AG08396 (cell line): ENCODE data around the gene SNTN.

ENCODE experiments used
- DNase-seq: peaks from one replicate; pipeline ENCODE4 v3.0.0; 2012; ENCODE audit warnings: low spot score, mixed read lengths

The SNTN gene

DNA sequence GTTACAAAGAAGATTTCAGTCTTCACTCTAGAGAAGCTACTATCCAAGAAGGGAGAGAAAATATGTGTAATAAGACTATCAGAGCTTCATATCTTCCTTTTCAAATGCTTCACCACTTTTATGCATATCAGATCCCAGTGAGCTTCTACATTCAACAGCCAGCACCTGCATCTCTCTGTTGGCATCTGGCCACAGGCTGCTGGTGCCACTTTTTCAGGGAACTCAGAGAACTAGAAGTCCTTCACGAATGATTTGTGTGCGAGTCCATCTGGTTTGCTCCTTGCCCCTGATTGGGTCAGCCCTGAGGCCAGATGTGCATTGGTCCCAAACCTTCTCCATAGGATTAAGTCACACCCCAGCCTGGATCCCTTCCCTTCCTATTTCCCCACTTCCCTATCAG lies 22.1 kb downstream of the SNTN start:
- DNase-seq = no peak

DNA sequence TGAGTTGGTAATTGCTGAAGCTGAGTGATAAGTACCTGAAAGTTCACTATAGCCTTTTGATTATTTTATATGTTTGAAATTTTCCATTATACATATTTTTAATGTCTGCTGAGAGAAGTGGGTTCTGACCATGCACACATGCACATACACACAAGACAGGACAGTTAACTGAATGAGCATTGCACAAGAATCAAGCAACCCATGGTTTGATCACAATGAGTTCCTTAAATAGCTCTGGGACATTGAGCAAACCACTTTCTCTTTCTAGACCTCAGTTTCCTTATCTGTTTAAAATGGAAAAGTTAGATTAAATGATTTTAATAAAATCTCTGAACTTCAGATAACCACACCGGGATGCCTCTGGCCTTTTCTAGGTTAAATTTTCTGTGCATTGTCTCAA lies 26.7 kb downstream of the SNTN start:
- no peak for DNase-seq

DNA sequence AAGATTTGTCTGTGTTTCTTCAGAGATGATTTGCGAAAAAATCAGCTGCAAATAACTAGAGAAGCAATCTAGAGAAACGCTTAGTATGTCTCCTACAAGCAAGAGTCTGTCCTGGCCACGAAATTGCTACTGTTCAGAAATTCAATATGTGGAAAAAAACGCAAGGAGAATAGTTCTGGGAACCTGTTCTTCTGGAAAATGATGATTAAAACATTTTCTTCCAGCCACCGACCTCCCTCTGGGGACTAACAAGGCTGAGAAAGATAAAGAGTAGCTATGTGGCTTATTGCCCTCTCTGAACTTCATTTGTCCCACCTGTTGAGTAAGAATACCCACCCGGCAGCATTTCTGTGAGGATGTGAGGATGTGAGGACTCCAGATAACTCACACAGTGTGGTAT lies 31.6 kb downstream of the SNTN start:
- DNase-seq = no peak

DNA sequence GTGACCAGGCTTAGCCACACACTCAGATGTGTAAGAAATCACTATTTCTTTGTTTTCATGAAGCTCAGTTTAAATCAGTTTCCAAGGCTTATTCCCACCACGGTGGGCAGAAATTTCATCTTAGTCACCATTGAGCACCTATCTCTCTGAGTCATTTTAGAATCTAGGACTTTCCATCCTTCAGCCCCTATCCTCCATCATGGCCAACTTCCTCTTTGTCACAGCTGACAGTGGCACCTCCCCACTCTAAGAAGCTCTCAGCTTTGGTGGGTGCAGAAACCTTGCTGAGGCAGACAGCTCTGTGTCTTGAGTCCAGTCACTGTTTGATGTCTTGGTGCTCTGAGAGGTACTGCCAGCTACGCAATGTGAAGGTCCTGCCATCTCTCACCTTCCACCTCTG lies 32.9 kb downstream of the SNTN start:
- DNase-seq = no peak

DNA sequence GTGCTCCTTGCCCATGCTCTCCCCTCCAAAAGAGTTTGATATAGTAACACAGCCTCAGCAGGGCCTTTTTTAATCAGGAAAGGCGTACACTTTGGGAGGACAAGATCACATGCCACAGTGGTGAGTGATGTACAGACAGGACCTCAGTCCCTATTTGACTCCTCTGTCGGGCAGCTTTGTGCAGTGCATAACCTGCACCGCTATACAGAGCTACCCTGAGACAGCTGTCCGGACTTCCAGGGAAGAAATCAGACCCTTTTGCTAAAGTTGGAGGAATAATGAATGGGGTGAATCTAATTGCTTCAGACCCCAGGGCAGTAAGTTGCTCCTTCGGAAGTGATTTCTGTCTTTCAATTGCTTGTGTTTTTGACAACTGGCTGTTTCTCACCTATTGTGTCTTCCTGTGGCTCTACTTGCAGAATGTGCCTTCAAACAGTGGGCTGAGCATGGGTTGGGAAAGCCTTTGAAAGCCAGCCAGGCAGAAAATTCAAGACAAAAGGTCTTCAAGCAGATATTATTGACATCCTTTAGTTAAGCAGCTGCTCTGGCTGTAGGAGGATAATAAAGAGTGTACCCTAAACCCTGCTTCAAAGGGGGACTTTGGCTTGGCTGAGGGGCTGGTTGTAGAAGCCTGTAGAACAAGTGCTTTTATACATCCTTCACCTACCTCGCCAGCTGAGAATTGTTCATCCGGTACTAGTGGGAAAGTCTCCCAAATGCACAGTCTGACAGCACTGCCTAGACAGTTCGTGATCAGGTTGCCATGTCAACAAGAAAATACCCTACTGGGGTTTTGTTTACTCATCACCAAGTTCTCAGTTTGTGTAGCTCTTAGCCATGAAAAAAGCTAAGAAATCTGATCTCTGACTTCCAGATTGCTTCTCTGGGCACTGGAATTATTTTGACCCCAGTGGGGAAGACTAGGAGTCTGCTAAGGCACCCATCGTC lies 35.1 kb downstream of the SNTN start:
- no peak for DNase-seq

DNA sequence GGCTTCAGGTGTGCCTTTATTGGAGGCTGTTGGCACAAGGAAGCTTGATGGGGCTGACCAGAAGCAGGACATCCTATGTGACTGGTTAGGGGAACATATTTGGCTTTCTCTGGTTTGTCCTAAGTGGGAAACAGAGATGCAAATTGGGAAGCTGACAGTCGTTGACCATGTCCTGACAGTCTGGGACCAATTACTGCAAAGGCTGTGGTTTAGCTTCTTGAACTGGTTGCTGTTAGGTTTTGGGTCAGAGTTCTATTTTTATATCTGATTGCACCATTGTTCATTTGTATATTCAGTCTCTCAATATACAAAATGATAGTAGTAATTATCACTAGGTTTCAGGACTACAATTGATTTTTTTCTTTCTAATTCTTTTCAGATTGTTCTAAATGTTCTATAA lies 36.8 kb downstream of the SNTN start:
- no peak for DNase-seq

DNA sequence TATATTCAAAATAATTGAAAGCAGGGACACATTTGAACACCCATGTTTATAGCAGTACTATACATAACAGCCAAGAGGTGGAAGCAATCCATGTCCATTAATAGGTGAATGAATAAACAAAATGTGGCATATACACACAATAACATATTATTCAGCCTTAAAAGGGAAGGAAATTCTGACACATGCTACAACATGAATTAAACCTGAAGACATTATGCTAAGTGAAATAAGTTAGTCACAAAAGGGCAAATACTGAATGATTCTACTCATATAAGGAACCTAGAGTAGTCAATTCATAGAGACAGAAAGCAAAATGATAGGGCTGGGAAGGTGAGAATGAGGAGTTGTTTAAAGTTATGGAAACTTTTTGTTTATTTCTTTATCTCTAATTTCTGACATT lies 40.9 kb downstream of the SNTN start:
- DNase-seq = no peak

DNA sequence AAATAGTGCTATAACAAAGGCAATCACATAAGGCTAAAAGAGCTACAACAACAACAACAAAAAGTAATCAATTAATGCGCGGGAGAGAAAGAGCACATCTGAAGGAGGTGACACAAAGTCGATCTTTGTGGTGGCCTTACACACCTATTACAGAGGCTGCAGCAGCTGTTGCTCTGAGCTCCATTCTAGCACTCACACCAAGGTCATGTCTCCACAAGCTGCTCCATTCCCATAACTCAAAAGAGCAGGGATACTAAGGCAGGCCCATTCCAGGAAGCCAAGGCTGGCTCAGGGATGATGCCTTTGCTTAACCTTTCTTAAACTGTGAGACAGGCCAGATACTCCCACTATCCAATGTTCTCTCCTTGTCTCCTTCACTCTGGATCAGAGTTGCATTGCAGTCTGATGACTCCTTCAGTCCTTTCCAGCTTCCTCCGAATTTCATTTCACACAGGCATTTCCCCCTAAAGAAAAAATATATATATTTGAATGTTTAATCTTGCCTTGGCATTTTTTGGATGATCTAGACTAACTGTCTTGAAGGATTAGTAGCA lies 52.7 kb downstream of the SNTN start:
- no peak for DNase-seq

DNA sequence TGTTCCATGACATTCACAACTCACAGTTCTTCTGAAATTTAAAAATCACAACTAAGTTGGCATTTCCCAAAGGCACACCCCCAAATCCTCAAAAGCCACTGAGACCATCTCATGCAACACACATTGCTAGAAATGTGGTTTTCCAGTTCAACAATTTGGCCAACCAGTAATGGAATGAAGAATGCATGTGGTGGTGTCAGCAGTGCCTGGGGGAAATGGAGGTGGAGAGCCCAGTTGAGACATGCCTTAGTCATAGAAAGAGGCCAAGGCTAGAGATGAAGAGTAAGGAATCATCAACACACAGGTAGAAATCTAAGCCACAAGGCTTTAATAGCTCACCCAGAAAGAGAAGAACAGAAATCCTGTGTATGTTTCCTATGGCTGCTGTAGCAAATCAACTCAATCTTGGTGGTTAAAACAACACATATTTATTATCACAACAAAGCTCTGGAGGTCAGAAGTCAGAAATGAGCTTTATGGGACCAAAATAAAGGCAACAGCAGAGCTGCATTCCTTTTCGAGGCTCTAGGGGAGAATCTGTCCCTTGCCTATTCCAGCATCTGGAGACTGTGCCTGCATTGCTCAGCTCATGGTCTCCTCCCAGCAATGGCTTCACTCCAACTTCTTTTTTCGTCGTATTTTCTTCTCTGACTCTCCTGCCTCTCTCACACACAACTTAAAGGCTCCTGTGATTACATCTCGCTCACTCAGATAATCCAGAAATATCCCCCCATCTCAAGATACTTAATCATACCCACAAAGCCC lies 54.0 kb downstream of the SNTN start:
- no peak for DNase-seq

DNA sequence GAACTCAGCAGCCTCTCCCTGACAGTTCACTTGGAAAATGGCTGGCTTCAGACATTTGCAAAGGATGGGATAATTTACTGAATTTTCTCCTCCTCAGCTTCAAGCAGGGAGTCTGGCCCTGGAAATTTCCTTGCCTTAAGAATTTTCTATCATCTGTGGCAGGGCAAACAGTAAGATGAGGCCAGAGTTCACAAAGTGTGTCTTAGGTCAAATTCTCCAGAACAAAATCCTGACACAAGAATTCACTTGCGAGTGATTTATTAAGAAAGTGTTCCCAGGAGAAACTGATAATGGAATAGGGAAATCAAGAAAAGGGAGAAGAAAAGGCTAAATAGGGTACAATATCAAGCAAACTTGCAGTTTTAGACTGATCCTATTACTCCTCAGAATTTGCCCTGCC lies 55.3 kb downstream of the SNTN start:
- no peak for DNase-seq

DNA sequence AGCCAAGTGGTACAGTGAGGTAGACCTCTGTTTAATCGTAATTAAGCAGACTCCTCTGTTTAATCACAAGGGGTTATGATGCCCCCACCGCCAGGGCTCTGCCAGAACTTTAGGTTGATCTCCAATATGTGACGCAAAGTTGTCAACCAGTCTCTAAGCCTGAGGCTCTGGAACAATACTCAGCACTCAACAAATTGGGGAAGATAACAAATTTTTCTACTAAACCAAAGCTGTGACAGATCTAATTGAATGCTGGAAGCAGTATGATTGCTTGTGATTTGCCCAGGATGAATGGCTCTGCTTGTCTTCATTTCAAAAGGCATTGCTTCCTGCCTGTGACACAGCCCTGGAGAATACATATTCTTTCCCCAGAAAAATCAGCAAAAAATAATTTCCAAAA lies 57.1 kb downstream of the SNTN start:
- no peak for DNase-seq
